HepG2 (cell line): ENCODE data around the gene FSCN2. TPM values are rescaled to one million over a fixed set of nuclear protein-coding genes. Genes with fewer than 3 reads are reported as not detected.
A peak's percentile ranks its signal among the peaks of the same experiment; 100 is the strongest.

Experiments
- AKNA ChIP-seq: sonication (generic); formaldehyde crosslinking; IDR thresholded peaks from 2 replicates; pipeline ENCODE4 v1.4.0; 2020; ENCODE audit warnings: missing genetic modification reagents, borderline replicate concordance
- ARID3A ChIP-seq: IDR thresholded peaks from 2 replicates; pipeline ENCODE4 v1.6.1; 2012; ENCODE audit warnings: low read depth, low read length, improper control_type of control experiment
- ATF1 ChIP-seq: IDR thresholded peaks from 2 replicates; pipeline ENCODE4 v1.6.1; 2016; ENCODE audit warnings: mild to moderate bottlenecking, control low read depth
- CHD4 ChIP-seq: fragments of 200-600 bp; sonication (generic); IDR thresholded peaks from 2 replicates; pipeline ENCODE4 v1.7.0; 2017; ENCODE audit warnings: mild to moderate bottlenecking, low read length, borderline replicate concordance
- ESRRA ChIP-seq: sonication (generic); formaldehyde crosslinking; IDR thresholded peaks from 2 replicates; pipeline ENCODE4 v1.5.1; 2020; ENCODE audit warnings: mild to moderate bottlenecking, low read depth, missing genetic modification reagents
- MATR3 ChIP-seq: sonication (generic); formaldehyde crosslinking; IDR thresholded peaks from 2 replicates; pipeline ENCODE4 v1.4.0; 2020; ENCODE audit warnings: missing genetic modification reagents
- PRDM15 ChIP-seq: sonication (generic); formaldehyde crosslinking; IDR thresholded peaks from 2 replicates; pipeline ENCODE4 v1.4.0; 2020; ENCODE audit warnings: missing genetic modification reagents
- RBFOX2 ChIP-seq: fragments of 200-400 bp; formaldehyde crosslinking; IDR thresholded peaks from 2 replicates; pipeline ENCODE4 v1.6.1; 2017; ENCODE audit warnings: low read depth, mild to moderate bottlenecking, low read length
- SMAD9 ChIP-seq: sonication (generic); formaldehyde crosslinking; IDR thresholded peaks from 2 replicates; pipeline ENCODE4 v1.5.1; 2020; ENCODE audit warnings: mild to moderate bottlenecking, missing genetic modification reagents
- ZBTB42 ChIP-seq: sonication (generic); formaldehyde crosslinking; IDR thresholded peaks from 2 replicates; pipeline ENCODE4 v1.5.0; 2020; ENCODE audit warnings: mild to moderate bottlenecking, missing genetic modification reagents
- ZFP36L1 ChIP-seq: sonication (generic); formaldehyde crosslinking; IDR thresholded peaks from 2 replicates; pipeline ENCODE4 v1.8.0; 2022; ENCODE audit warnings: mild to moderate bottlenecking, missing genetic modification reagents, moderate library complexity
- ZMAT3 ChIP-seq: sonication (generic); formaldehyde crosslinking; conservative IDR thresholded peaks from 2 replicates; pipeline ENCODE4 v1.7.0; 2021; ENCODE audit warnings: missing genetic modification reagents
- ZNF256 ChIP-seq: sonication (generic); formaldehyde crosslinking; conservative IDR thresholded peaks from 2 replicates; pipeline ENCODE4 v1.4.0; 2020; ENCODE audit warnings: missing genetic modification reagents
- ZNF264 ChIP-seq: sonication (generic); formaldehyde crosslinking; IDR thresholded peaks from 2 replicates; pipeline ENCODE4 v1.4.0; 2020; ENCODE audit warnings: missing genetic modification reagents
- ZNF512 ChIP-seq: sonication (generic); formaldehyde crosslinking; IDR thresholded peaks from 2 replicates; pipeline ENCODE4 v1.4.0; 2020; ENCODE audit warnings: mild to moderate bottlenecking, missing genetic modification reagents
- ZNF589 ChIP-seq: sonication (generic); formaldehyde crosslinking; conservative IDR thresholded peaks from 2 replicates; pipeline ENCODE4 v1.8.0; 2022; ENCODE audit warnings: mild to moderate bottlenecking, moderate library complexity, missing genetic modification reagents
- ZSCAN25 ChIP-seq: sonication (generic); formaldehyde crosslinking; IDR thresholded peaks from 2 replicates; pipeline ENCODE4 v1.8.0; 2022; ENCODE audit warnings: mild to moderate bottlenecking, missing genetic modification reagents
- polyA plus RNA-seq, 8 experiments: library from polyadenylated mRNA; depleted of rRNA in 3 of 8; stranded (reverse) in 7 of 8; unstranded in 1 of 8; fragments of >200 nt; fragmentation: Illumina TruSeq in 4 of 8; extraction: Trizol in 4 of 8; gene quantifications; 2 replicates each; pipeline versions ENCODE4 v1.2.1 to v1.2.3, GENCODE V29; 2011 to 2016; ENCODE audit warnings: low read depth in 4 of 8, missing spikeins in 1 of 8, mixed read lengths in 1 of 8; ENCODE audit not compliant: insufficient read depth in 1 of 8
- total RNA-seq, 5 experiments: library from RNA; depleted of rRNA; stranded (reverse); fragments of >200 nt; fragmentation: Illumina TruSeq; extraction: Trizol; gene quantifications; 2 replicates each; pipeline ENCODE4 v1.2.3, GENCODE V29; 2016; ENCODE audit warnings: low read depth in 1 of 5

FSCN2 gene
- total and polyA plus RNA-seq, 2 of the 13 experiments (the other 11 are each of a cell fraction or from before 2014, with no cell fraction given), result 0.09 TPM; not detected in 1

- TF ChIP-seq RBFOX2 (peak; percentile 50; the same call in 1 of the 2 replicates), ZNF589 (CRISPR knock-in tag) (no peak), ZNF256 (CRISPR knock-in tag) (no peak), ZFP36L1 (CRISPR knock-in tag) (no peak), ZMAT3 (CRISPR knock-in tag) (peak; percentile 69; the same call in 1 of the 2 replicates), ZSCAN25 (CRISPR knock-in tag) (peak; percentile 89), MATR3 (no peak), ESRRA (CRISPR knock-in tag) (peak; percentile 81), ARID3A (no peak), ZBTB42 (CRISPR knock-in tag) (peak; percentile 17; the same call in 1 of the 2 replicates), AKNA (CRISPR knock-in tag) (no peak), PRDM15 (no peak; the same call in 1 of the 2 replicates), ZNF512 (CRISPR knock-in tag) (0 out of 2 replicates have a peak, but pooled peaks have one; percentile 61), ATF1 (no peak), SMAD9 (CRISPR knock-in tag) (no peak), CHD4 (no peak), ZNF264 (CRISPR knock-in tag) (no peak)
Measured at GRCh38 chr17:81484195-81484979, 43.8 kb upstream of the FSCN2 start (continued).
